Lower lobe of right lung (tissue), 2 donors: ENCODE data around the gene PRRT1. TPM values are rescaled to one million over a fixed set of nuclear protein-coding genes. Genes with fewer than 3 reads are reported as not detected.

Experiments
- ATAC-seq, 2 donors: fragments of 200-7000 bp; cut with Tn5 transposase; one replicate each; pipeline ENCODE4 v1.9.1; 2020 to 2022; ENCODE audit warnings: mild to moderate bottlenecking in 2 of 2, moderate library complexity in 2 of 2
- DNase-seq: peaks from one replicate; pipeline ENCODE4 v3.0.0-alpha.2; 2020
- H3K27ac ChIP-seq: fragments of 200-600 bp; one replicate; pipeline ENCODE4 v1.8.0; 2022
- H3K27me3 ChIP-seq: fragments of 200-600 bp; one replicate; pipeline ENCODE4 v1.8.0; 2022; ENCODE audit warnings: low read depth
- H3K36me3 ChIP-seq: fragments of 200-600 bp; one replicate; pipeline ENCODE4 v1.8.0; 2022; ENCODE audit warnings: mild to moderate bottlenecking
- H3K4me1 ChIP-seq: fragments of 200-600 bp; one replicate; pipeline ENCODE4 v1.8.0; 2022
- H3K4me3 ChIP-seq: fragments of 200-600 bp; one replicate; pipeline ENCODE4 v1.8.0; 2022; ENCODE audit warnings: mild to moderate bottlenecking
- H3K9me3 ChIP-seq: fragments of 200-600 bp; one replicate; pipeline ENCODE4 v1.8.0; 2022
- CTCF ChIP-seq: fragments of 200-600 bp; IDR thresholded peaks from one replicate; pipeline ENCODE4 v1.8.0; 2022; ENCODE audit warnings: antibody characterized with exemption, mild to moderate bottlenecking
- intact Hi-C: fragments of 100-400 bp; cut with DNase I; formaldehyde crosslinking; loops from one replicate; pipeline ENCODE4 v1.11.0; 2022
- total RNA-seq: library from RNA; stranded (reverse); fragmentation: NEBNext Ultra II Directional; extraction: Animal tissue kit (Norgen Biotek cat#: 25700); gene quantifications from one replicate; pipeline ENCODE4 v1.2.1, GENCODE V29; 2021
- donor health status: DM: no; HTN: yes; CAD: no; lungs with severe emphysema.

Gene PRRT1
- total RNA-seq, 1 donor from 2014 or later = 1.2 TPM

- H3K9me3 ChIP-seq = no peaks in the 10 kb centered on the region
- intact Hi-C loops = no loop called here
- TF ChIP-seq CTCF = no peak
- no peak overlapping the region for H3K27ac ChIP-seq
- H3K4me3 ChIP-seq = no peak overlapping the region
- no peaks in the 10 kb centered on the region for H3K4me1 ChIP-seq
- DNase-seq (no peak), ATAC-seq (no peak)
- H3K27me3 ChIP-seq = no peaks in the 10 kb centered on the region
- H3K36me3 ChIP-seq = peaks cover 53% of the 10 kb centered on the region
Observed at GRCh38 chr6:32167761-32168262, 16.1 kb upstream of the PRRT1 start.

- Histone ChIP-seq H3K4me1 (no peaks in the 10 kb centered on the region), H3K27me3 (no peaks in the 10 kb centered on the region), H3K4me3 (no peak overlapping the region), H3K9me3 (no peaks in the 10 kb centered on the region), H3K27ac (no peak overlapping the region), H3K36me3 (peaks cover 53% of the 10 kb centered on the region)
- DNase-seq (no peak), ATAC-seq (peak in 1 of 2 donors; percentile 8)
- intact Hi-C loops = no loop called here
- TF ChIP-seq CTCF = no peak
Observed at GRCh38 chr6:32167154-32167760, 15.5 kb upstream of the PRRT1 start.

- H3K9me3 ChIP-seq = no peaks in the 10 kb centered on the region
- H3K4me1 ChIP-seq = no peaks in the 10 kb centered on the region
- peaks cover 53% of the 10 kb centered on the region for H3K36me3 ChIP-seq
- intact Hi-C loops = no loop called here
- H3K27me3 ChIP-seq = no peaks in the 10 kb centered on the region
- no peak overlapping the region for H3K4me3 ChIP-seq
- DNase-seq (no peak), ATAC-seq (peak in 1 of 2 donors; percentile 7)
- TF ChIP-seq CTCF = no peak
- no peak overlapping the region for H3K27ac ChIP-seq
Observed at GRCh38 chr6:32166411-32167061, 14.8 kb upstream of the PRRT1 start.

GRCh38 chr6:32164295-32164694 is 12.6 kb upstream of the PRRT1 start, which contains the start of gene EGFL8:
EGFL8 (plus strand) TSS chr6:32164595; CDS start chr6:32166166, 1,571 bp downstream.
- ATAC-seq (no peak), DNase-seq (no peak)
- Histone ChIP-seq H3K27me3 (no peaks in the 10 kb centered on the region), H3K9me3 (no peaks in the 10 kb centered on the region), H3K4me3 (no peak within 1 kb of the TSS), H3K36me3 (peaks cover 36% of the 10 kb centered on the region), H3K27ac (peak within 1 kb of the TSS; percentile 69), H3K4me1 (no peaks in the 10 kb centered on the region)
- TF ChIP-seq CTCF = no peak
- intact Hi-C loops = no loop called here

GRCh38 chr6:32163559-32164258 is 12.0 kb upstream of the PRRT1 start:
- H3K36me3 ChIP-seq = peaks cover 35% of the 10 kb centered on the region
- no peak overlapping the region for H3K4me3 ChIP-seq
- intact Hi-C loops = no loop called here
- no peaks in the 10 kb centered on the region for H3K4me1 ChIP-seq
- no peaks in the 10 kb centered on the region for H3K9me3 ChIP-seq
- ATAC-seq (peak; percentile 4 to 22), DNase-seq (no peak)
- H3K27me3 ChIP-seq = no peaks in the 10 kb centered on the region
- H3K27ac ChIP-seq = peak overlapping the region; percentile 69
- no peak for TF ChIP-seq CTCF
